ENCODE measurements around the gene NUB1.

The NUB1 gene

DNA sequence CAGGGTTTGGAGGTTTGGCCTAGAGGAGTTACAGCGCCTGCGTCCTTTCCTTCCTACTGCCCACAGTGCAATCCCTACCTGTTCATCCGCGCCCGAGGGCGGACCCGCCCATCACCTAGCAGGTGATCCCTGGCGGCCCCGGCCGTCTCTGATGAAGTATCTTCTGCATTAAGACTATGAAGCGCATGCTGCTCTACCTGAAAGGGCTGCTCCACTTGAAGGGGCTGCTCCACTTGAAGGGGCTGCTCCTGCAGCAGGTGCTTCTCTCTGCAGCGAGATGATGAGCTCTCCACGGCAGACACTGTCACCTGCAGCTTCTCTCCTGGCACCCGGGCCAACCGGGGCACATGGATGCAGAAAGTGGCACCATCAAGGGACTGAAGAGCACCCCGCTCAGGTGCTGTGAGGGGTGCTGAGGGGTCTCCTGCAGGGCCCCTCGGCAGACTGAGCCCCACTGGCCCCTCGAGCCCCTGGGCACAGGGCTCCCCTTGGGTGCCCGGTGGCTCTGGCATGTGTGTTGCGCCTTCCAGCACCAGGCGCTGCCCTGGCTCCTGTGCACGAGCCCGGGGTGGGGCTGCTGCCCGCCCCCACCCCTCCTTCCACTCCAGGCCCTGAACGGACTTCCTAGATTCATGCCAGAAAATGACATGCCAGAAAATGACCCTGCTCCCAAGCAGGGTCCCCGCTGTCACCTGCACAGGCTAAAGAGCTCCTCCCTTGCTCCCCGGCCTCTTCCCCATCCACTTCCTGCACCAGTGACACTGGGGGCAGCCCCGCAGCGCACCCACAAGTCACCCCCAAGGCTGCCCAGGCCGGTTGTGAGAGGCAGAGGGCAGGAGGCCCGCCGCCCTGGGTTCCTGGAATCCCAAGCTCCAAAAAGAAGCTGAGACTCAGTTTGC, 38.8 kb downstream of the NUB1 start:
- Mint-ChIP-seq H3K9me3 (no peaks in the 10 kb centered on the region), H3K27me3 (ENCODE audit: low read depth) (peaks cover 31% of the 10 kb centered on the region), H3K4me1 (ENCODE audit: low read depth) (peaks cover 4% of the 10 kb centered on the region), H3K36me3 (ENCODE audit: low read depth) (peaks cover 12% of the 10 kb centered on the region), H3K4me3 (peak overlapping the region; percentile 1), H3K27ac (no peak overlapping the region)
- DNase-seq (ENCODE audit: low spot score): no peak

- Mint-ChIP-seq H3K4me3 (peak overlapping the region; percentile 1), H3K9me3 (no peaks in the 10 kb centered on the region), H3K36me3 (ENCODE audit: low read depth) (peaks cover 11% of the 10 kb centered on the region), H3K27ac (no peak overlapping the region), H3K27me3 (ENCODE audit: low read depth) (peaks cover 31% of the 10 kb centered on the region), H3K4me1 (ENCODE audit: low read depth) (peaks cover 4% of the 10 kb centered on the region)
- no peak for DNase-seq (ENCODE audit: low spot score)
These were observed 39.4 kb downstream of the NUB1 start for GRCh38 chr7:151381098-151381347.

- peaks cover 31% of the 10 kb centered on the region for H3K27me3 Mint-ChIP-seq (ENCODE audit: low read depth)
- no peak overlapping the region for H3K27ac Mint-ChIP-seq
- H3K4me1 Mint-ChIP-seq (ENCODE audit: low read depth): peaks cover 4% of the 10 kb centered on the region
- no peaks in the 10 kb centered on the region for H3K9me3 Mint-ChIP-seq
- no peak for DNase-seq (ENCODE audit: low spot score)
- no peak overlapping the region for H3K4me3 Mint-ChIP-seq
- peaks cover 11% of the 10 kb centered on the region for H3K36me3 Mint-ChIP-seq (ENCODE audit: low read depth)
These were observed 39.9 kb downstream of the NUB1 start for GRCh38 chr7:151381348-151382078.

DNA sequence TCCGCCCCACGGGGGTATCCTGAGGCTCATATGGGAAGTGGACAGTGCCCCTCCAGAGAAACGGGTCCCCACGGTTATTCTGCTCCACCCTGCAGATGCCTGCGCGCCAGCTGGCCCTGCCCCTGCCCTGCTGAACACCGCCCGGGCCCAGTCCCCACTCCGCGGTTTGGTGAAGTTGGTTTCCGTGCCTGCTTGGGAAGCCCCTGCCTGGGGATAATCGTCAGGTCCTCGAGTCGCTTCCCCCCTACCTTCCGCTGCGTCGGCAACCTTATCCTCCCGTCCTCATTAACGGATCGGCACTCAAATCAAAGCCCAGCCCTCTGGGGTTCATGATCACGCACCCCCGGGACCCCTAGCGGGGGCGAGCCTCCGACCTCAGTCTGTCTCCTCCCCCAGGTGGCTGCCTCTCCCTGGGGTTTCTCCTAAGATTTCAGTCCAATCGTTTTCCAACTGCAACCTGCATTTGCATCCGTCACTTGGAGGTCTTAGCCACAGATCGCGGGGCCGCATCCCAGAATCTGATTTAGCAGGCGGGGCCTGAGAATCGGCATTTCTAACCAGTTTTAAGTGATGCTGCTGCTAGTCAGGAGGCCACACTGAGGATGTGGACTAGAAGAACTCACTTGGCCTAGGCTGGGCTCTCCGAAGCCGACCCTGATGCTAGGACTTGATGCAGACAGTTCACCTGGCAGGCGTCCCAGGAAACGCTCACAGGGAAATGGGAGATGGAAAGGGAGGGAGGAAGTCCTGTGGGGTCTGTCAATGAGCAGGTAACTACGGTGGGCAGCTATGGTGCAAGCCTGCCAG, 40.7 kb downstream of the NUB1 start:
- Mint-ChIP-seq H3K36me3 (ENCODE audit: low read depth) (peaks cover 11% of the 10 kb centered on the region), H3K9me3 (no peaks in the 10 kb centered on the region), H3K4me3 (peak overlapping the region; percentile 63), H3K27me3 (ENCODE audit: low read depth) (peaks cover 31% of the 10 kb centered on the region), H3K27ac (no peak overlapping the region), H3K4me1 (ENCODE audit: low read depth) (peaks cover 4% of the 10 kb centered on the region)
- no peak for DNase-seq (ENCODE audit: low spot score)

GRCh38 chr7:151383638-151384351, 42.2 kb downstream of the NUB1 start:
- Mint-ChIP-seq H3K27me3 (ENCODE audit: low read depth) (peaks cover 31% of the 10 kb centered on the region), H3K4me1 (ENCODE audit: low read depth) (peaks cover 4% of the 10 kb centered on the region), H3K4me3 (no peak overlapping the region), H3K27ac (no peak overlapping the region), H3K36me3 (ENCODE audit: low read depth) (no peaks in the 10 kb centered on the region), H3K9me3 (no peaks in the 10 kb centered on the region)
- DNase-seq (ENCODE audit: low spot score): no peak

- Mint-ChIP-seq H3K27ac (no peak overlapping the region), H3K4me1 (ENCODE audit: low read depth) (peaks cover 4% of the 10 kb centered on the region), H3K27me3 (ENCODE audit: low read depth) (peaks cover 31% of the 10 kb centered on the region), H3K4me3 (no peak overlapping the region), H3K36me3 (ENCODE audit: low read depth) (no peaks in the 10 kb centered on the region), H3K9me3 (no peaks in the 10 kb centered on the region)
- no peak for DNase-seq (ENCODE audit: low spot score)
These were observed 42.7 kb downstream of the NUB1 start for GRCh38 chr7:151384352-151384697.

- H3K4me1 Mint-ChIP-seq (ENCODE audit: low read depth): peaks cover 4% of the 10 kb centered on the region
- H3K4me3 Mint-ChIP-seq: no peak overlapping the region
- H3K9me3 Mint-ChIP-seq: no peaks in the 10 kb centered on the region
- no peak overlapping the region for H3K27ac Mint-ChIP-seq
- H3K36me3 Mint-ChIP-seq (ENCODE audit: low read depth): no peaks in the 10 kb centered on the region
- DNase-seq (ENCODE audit: low spot score): no peak
- peaks cover 31% of the 10 kb centered on the region for H3K27me3 Mint-ChIP-seq (ENCODE audit: low read depth)
These were observed 43.4 kb downstream of the NUB1 start for GRCh38 chr7:151384776-151385625.

- H3K27me3 Mint-ChIP-seq (ENCODE audit: low read depth): peaks cover 31% of the 10 kb centered on the region
- H3K4me3 Mint-ChIP-seq: no peak overlapping the region
- no peaks in the 10 kb centered on the region for H3K36me3 Mint-ChIP-seq (ENCODE audit: low read depth)
- no peak for DNase-seq (ENCODE audit: low spot score)
- H3K27ac Mint-ChIP-seq: no peak overlapping the region
- H3K9me3 Mint-ChIP-seq: no peaks in the 10 kb centered on the region
- peaks cover 4% of the 10 kb centered on the region for H3K4me1 Mint-ChIP-seq (ENCODE audit: low read depth)
These were observed 44.2 kb downstream of the NUB1 start for GRCh38 chr7:151385626-151386300.

DNA sequence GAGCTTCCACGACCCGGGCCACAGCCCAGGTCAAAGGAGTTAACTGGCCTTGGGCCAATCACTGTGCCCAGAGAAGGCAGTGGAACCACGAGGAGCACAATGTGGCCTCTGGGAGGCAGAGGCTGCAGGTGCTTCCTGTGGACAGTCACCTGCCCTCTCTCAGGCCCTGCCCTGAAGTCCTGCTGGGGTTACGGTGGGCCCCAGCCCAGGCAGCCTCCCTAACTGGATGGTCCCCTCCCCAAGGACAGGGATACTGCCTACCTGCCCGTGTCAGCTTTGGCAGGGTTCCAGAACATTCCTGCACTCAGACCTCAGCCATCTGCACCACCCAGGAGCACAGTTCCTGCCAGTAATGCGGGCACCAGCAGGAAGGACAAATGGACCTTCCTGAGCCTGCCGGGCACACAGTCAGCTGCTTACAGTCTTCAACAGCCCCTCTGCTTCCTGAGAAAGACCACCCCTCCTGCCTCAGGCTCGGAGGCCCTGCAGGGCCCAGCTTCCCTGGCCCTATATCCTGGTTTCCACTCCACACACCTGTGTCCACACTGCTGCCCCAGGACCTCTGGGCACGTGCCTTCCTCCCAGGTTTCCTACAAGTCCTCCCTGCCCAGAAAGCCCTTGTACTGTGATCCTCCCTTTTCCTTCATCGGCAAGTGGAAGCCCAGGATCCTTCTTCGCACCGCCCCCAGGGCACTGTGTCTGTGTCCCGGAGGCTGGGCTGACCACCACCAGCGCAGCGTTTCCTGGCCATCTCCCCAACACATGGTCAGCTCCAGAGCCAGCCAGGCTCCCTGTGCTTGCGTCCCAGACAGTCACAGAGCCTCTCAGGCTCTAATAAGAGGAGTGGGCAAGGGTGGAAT, 44.9 kb downstream of the NUB1 start:
- Mint-ChIP-seq H3K4me1 (ENCODE audit: low read depth) (peaks cover 4% of the 10 kb centered on the region), H3K36me3 (ENCODE audit: low read depth) (no peaks in the 10 kb centered on the region), H3K27me3 (ENCODE audit: low read depth) (peaks cover 30% of the 10 kb centered on the region), H3K27ac (no peak overlapping the region), H3K4me3 (no peak overlapping the region), H3K9me3 (no peaks in the 10 kb centered on the region)
- DNase-seq (ENCODE audit: low spot score): no peak

- Mint-ChIP-seq H3K27ac (no peak overlapping the region), H3K9me3 (no peaks in the 10 kb centered on the region), H3K4me1 (ENCODE audit: low read depth) (peaks cover under 1% of the 10 kb centered on the region), H3K4me3 (no peak overlapping the region), H3K36me3 (ENCODE audit: low read depth) (no peaks in the 10 kb centered on the region), H3K27me3 (ENCODE audit: low read depth) (peaks cover 25% of the 10 kb centered on the region)
- DNase-seq (ENCODE audit: low spot score): no peak
These were observed 45.8 kb downstream of the NUB1 start for GRCh38 chr7:151387161-151388006.

GRCh38 chr7:151388007-151388297, 46.3 kb downstream of the NUB1 start:
- Mint-ChIP-seq H3K27ac (no peak overlapping the region), H3K36me3 (ENCODE audit: low read depth) (no peaks in the 10 kb centered on the region), H3K4me3 (no peak overlapping the region), H3K9me3 (no peaks in the 10 kb centered on the region), H3K4me1 (ENCODE audit: low read depth) (no peaks in the 10 kb centered on the region), H3K27me3 (ENCODE audit: low read depth) (peaks cover 20% of the 10 kb centered on the region)
- no peak for DNase-seq (ENCODE audit: low spot score)
